Myocyte (in vitro differentiated cells): ENCODE data around the gene SLC28A3. TPM values are rescaled to one million over a fixed set of nuclear protein-coding genes. Genes with fewer than 3 reads are reported as not detected.

Experiments used
- DNase-seq: peaks from one replicate; pipeline ENCODE4 v3.0.0-alpha.2; 2012; ENCODE audit warnings: low read depth
- total RNA-seq: library from RNA; depleted of rRNA; stranded (reverse); fragments of >200 nt; gene quantifications from 2 replicates; pipeline ENCODE4 v1.2.3, GENCODE V29; 2014

The SLC28A3 gene
- total RNA-seq, 1 donor from 2014 or later = 0.08 TPM

DNA sequence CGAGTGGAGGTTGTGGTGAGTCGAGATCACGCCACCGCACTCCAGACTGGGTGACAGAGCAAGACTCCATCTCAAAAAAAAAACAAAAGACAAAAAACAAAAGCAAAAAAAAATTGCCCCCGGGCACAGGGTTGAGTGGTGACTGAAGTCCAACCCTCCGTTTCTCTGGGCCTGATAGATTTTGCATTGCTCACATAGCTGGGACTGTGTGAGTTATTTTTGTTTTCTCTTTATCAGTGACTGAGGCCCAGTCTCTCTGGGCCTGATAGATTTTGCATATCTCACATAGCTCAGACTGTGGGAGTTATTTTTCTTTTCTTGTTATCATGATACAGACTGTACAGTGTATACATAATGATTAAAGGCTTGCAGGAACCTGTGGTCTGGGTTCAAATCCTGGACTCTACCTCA, 2.6 kb upstream of the SLC28A3 start:
- DNase-seq = no peak

DNA sequence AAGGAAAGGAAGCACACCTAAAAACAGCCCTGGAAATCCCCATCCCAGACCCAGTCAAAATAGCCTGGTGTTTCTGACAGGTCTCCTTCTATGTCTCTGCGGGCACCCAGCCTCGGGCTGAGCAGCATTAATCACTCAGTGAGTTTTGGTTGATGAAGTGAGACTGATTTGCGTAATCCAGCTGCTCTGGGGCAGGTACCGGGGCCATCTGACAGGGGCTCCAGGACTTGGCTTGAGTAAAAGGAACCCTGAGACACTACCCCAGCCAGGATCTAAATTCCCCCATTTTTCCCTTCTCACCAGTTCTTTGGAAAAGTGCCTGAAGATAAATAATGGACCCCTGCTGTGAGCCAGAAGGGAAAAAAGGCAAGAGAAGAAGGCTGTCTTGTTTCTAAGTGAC, 596 bp downstream of the SLC28A3 start:
- DNase-seq = no peak

DNA sequence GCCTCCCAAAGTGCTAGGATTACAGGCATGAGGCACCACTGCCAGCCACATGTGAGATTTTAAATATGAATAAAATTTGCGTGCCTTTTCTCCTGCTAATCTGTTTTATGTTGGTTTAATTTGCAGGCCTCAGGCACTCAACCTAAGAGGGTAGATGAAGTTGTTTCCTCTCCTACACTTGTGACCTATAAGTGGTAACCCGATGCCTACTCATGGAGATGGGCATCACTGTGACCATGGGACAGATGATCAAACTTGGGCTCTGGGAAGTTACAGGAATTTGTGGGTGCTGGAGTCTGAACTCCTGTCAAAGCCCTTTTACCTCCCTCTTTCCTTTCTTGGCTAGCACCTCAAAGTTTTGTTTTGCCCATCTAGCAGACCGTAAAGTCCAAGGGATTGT, 1.1 kb downstream of the SLC28A3 start:
- no peak for DNase-seq

DNA sequence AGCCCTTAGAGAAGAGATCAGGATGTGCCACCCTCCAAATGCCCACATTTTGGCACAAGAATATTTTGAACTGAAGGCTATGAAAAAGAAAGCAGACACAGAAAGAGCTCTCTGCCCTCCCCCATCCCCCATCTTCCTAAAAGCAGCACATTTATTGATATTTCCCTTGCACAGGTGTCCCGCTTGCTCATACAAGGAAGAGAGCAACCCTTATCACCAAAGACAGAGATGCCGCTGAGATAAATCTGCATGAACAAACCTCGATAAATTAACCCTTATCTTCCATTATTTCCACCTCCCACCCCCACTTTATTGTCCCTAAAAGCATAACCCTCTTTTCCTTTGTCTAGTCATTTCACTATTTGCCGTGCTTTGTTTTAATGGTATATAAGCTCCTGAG, 1.8 kb downstream of the SLC28A3 start:
- no peak for DNase-seq

DNA sequence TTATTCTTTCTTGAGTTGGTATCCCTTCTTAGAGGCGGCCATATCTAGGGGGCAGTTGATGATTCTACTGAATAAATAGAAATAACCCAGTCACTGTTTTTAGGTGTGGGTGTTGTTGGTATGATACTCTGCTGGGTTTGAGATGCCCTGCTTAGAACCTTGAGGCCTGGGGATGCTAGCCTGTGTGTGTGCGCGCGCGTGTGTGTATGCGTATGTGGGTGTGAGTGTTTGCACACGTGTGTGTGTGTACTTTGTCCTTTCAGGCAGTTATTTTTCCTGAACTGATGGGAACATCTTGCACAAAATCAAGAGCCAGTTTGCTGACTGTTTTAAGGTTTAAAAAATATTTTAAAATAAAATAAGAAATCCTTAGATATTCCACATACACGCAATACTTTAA, 3.3 kb downstream of the SLC28A3 start:
- no peak for DNase-seq

DNA sequence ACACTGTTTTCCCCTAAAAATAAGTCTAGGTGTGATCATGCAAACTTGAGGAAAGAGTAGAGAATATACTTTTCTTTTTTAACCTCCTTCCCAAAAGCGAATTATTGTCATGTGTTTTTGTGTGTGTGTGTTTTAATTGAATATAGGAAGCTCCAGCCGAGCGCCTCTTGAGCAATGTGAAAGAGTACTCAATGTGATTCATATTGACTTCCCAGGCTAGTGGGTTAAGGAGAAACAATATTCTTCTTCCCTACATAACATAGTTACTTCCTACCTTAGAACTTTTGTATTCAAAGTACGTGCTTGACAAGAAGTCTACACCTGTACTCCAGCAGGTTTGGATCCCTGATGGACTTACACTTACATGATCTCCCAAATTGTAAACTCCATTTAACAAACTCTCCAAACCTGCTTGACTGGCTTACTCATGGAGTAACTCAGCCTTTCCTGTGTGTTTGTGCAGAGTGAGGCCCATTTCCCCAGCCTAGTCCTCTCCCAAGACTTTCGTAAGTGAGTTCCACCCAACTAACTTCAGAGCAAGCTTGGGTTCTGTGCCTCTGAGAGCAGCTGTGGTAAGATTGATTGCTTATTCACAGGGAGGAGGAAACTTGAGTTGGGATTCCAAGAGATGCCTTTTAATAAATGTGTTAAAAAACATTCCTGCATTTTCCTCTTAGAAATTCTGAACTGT, 9.3 kb downstream of the SLC28A3 start:
- DNase-seq = no peak

DNA sequence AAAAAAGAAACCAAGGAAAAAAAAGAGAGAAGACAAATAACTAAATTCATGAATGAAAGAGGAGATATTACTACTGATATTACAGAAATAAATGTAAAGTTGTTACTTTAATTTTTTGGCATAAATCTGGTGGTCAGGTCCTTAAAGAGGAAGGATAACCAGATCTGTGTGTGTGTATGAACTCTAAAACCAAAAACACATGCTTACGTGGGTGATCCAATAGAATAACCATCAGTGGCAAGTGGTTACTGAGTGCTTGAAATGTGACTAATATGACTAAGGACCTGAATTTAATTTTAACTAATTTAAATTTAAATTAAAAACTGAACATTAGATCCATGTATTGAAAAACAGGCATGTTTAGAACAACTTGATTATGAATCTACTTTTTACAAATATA, 10.3 kb downstream of the SLC28A3 start:
- no peak for DNase-seq

DNA sequence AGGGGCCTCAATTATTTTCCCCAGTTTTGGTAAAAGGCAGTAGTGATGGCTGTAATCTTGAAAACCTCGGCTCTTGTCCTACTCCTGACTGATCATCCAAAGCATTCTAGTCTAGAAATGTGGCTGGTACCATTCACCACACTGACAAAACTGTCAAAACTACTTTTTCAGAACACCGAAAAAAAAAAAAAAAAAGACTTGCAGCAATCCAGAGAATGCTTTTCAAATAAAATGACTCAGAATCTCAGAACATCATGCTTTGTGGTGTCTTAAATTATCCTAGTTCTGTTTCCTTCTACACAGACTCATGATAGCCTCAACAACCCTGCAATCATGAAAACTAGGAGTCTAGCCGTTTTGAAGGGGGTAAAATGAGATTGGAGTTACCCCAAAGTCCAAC, 13.4 kb downstream of the SLC28A3 start:
- DNase-seq = no peak

DNA sequence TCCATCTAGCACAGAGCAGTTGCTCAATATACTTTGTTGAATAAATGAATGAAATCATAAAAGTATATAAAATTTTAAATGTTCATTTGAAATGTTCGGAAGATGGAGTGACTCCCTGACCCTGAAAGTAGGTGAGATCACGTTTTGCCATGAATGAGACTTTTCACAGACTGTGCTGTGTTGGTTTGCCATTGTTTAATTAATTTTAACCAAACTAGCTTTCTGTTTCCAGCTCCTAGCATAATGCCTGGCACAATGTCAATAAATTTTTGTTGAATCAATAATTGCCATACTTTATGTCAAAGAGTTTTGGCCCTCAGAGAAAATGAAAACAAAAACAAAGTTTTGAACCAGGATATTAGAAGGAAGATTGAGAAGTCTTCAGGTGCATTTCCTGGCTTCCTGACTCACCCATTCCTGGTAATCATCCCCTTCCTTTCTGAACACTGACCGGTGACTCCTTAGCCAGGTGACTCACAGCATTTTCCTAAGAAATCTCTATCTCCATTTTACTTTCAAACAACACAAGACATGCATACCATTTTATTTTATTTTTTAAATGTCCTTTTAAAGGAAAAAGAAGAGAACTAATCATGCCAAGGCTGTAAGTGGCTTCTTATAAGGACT, 15.1 kb downstream of the SLC28A3 start:
- no peak for DNase-seq

DNA sequence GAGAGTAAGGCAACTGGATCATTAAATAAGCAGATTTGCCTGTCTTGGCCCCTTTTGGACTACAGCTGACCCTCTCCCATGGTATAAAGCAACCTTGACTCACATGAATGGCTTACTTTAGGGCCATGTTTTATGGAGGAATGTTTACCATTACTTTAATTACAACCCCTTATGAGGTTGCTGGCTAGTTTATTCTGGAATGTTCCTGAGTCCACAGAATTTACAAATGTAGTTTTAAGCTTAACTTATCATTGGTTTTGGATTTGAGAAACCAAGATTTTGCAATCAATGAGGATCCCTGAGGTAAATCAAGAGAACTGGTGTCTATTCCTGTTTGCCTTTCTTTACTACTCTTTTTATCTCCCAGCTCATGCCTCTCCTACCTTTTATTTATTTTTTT, 15.7 kb downstream of the SLC28A3 start:
- DNase-seq = no peak

DNA sequence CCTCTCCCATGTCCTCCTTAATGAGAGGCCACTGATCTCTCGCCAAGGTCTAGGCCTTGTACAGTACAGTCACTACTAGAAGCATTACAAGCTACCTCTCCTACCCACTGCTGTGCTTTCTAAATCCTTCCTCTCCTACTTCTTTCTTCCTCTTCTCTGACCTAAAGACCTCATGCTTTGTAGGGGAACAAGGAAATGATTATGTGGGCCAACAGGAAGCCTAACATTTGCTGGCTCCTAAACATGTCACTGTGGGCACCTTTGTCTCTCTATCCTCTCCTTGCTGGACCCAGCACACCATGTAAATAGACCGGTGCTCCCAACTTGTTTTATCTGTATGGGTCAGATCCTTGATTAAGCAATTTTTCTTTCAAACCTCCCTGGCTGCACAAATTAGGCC, 16.7 kb downstream of the SLC28A3 start:
- no peak for DNase-seq

DNA sequence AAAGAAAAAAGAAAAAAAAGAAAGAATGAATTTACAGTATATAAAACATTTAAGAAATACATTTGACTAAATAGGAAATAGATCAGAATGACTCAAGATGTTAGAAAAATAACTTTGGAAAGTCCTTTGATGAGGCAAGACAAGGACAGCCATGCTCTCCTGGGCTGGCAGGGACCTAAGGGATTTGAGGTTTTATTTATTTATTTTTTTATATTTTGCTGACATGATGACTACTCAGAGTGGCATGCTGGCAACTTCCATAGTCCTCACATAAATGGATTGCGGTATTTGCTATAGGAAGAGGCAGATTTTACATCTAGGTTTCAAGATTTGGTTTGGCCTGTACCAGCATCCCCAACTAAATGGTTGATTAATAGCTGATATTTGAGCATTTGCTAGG, 17.7 kb downstream of the SLC28A3 start:
- no peak for DNase-seq

DNA sequence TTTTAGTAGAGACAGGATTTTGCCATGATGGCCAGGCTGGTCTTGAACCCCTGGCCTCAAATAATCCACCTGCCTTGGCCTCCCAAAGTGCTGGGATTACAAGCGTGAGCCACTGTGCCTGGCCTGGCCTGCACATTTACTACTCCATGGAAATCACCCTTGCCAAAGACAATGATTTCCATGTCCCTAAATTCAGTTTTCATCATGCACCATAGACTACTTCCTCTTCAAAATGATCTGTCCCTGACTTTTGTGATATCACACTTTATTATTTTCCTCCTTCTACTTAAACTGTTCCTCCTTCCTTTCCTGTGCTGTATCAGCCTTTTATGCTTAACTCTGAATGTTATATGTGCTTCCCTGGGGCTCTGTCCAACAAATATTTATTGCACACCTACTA, 20.3 kb downstream of the SLC28A3 start:
- no peak for DNase-seq

DNA sequence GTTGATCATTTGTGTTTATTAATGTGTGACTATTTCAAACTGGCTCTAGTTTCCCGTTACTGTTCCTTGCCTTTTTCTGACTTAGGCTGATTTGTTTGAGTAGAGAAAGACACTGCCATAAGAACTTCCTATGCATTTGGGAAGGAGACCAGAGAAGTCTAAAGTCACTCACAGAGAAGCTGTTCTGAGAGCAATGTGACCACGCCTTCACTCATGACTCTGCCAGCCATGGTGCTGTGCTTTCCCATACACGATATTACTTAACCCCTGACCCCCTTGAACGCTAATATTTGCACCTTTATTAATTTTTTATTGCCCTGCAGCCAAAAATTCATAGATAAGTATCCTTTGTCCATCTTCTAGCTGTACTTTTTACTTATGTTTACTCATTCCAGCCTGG, 20.9 kb downstream of the SLC28A3 start:
- DNase-seq = no peak

DNA sequence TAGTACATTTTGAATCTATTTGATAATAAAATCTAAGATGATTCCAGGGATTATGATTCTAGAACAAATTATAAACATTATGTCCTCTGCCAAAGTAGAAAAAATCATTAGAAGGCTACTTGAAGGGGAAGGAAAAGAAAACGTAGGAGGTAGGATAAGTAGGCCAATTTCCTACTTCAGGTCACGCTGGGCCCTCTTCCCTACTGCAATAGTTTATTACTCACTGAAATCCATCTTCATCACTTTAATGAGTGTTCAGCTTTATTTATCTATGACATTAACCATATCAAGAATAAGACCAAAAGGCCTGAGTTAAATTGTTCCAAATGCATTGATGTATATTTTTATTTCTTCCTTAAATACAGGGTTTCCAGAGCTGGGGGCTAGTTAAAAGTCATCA, 21.6 kb downstream of the SLC28A3 start:
- no peak for DNase-seq

DNA sequence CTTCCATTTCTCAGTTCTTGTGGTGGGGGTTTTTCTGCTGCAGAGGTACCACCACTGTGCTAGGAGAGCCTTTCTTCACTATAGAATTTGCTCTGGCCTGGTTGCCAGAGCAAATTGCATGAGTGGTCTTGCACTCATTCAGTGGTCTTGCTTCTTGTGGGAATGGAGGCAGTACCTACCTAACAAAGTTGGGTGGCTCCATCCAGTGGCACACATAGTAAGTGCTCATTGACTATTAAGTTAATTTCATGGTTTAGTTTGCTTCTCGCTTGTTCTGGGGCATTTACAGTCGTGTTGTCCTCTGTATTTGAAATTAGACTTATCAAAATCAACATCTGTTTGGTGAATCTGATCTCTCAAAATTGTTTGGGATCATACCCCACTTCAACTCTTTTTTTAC, 23.0 kb downstream of the SLC28A3 start:
- no peak for DNase-seq

DNA sequence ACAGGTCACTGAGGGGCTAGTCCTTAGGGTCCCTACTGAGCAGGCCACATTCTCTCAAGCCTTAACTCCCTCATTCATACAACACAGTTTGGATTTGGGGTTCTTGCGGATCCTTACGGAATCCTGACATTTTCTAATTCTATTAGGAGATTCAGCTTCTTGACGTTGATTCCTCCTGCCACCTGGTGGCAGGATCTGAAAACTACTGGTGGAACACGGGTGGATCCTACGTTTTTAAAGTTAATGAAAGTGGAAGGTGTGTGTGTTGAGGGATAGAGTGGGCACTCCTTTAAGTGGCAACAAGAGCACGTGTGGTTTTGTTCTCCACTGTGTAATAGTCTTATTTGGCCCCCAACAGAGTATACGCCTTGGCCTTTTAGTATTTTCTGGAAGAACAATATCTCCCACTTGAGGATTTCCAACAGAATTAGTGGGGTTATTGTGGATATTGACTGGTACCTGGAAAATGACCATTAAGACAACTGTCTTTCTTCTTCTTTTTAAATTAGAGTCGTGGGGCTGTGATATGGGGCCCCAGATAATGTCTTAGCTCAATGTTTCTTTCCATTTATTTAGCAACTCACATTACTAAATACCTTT, 25.2 kb downstream of the SLC28A3 start:
- peak; percentile 66 for DNase-seq

DNA sequence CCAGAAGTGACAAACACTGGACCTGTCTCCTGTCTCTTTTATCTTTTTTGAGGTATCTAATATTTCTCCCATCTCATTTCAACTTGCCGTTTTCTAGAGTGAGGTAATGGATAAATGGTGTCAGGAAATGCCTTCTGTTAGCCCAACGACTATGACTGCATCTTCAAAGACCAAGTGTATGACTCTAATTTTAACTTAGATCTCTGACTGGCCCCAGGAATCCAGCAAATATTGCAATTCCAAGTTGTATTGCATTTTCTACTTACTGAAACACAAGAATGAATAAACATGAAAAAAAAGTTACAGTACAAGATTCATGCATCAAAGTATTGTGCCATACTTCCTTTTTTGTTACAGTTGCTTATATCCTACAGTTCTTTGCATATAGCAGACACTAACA, 26.3 kb downstream of the SLC28A3 start:
- DNase-seq = no peak

DNA sequence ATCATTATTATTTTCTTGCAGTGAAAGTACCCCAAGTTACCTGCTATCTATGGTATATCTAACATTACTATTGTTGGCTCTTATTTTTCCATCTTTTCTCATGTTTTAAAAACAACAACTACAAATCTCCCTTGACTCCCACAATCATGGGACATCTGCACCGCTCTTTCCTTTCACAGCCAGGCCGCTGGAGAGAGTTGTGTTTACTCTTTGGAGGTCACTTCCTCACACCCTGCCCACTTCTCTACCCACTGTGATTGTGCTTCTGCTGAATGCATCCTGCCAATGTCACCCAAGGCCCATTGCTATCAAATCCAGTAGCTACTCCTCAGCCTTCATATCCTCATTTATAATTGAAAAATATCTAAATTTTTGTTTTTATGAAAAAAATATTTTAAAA, 29.7 kb downstream of the SLC28A3 start:
- DNase-seq = no peak

DNA sequence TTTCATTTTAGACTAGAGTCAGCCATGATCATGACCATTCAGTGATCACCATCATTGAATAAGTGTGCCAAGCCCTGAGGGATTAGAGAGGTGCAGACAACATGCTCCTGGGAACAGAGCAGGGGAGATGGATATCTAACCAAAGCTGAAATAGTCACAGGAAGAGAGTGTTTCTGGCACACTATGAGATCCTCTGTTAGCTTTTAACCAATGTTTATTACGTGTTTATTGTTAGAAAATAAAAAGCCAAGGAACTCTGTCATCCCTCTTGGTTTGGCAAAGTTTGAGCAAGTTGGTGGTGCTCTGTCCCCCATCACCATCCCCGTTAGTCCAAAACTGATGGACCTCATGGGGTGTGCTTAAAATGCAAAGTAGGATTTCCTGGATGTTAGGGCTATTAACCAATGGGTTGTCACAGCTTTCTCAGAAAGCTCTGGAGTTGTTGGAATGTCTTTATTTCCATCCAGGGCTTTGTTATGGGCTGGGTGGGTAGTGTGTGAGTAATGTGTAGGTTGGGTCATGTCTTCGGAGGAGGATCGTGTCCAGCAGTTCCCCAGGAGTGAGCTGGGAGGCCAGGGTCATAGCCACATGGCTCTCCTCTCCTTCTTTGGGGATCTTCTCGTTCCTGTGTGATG, 34.9 kb downstream of the SLC28A3 start:
- DNase-seq = no peak

DNA sequence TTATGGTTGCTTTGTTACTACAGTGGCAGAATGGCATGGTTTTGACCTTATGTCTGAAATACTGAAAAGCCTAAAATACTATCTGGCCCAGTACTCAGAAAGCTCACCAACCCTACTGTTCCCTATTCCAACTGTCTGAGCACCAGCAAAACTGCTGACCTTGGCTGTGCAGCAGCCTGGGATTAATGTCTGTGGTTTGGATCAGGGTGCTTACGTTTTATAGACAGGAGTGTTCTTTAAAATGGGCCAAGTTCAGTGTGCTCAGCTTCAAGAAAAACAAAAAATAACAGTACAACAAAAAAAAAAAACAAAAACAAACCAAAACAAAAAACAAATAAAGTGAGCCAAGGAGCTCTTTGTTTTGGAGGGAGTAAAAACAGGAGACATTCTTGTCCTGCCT, 36.4 kb downstream of the SLC28A3 start:
- peak; percentile 7 for DNase-seq

DNA sequence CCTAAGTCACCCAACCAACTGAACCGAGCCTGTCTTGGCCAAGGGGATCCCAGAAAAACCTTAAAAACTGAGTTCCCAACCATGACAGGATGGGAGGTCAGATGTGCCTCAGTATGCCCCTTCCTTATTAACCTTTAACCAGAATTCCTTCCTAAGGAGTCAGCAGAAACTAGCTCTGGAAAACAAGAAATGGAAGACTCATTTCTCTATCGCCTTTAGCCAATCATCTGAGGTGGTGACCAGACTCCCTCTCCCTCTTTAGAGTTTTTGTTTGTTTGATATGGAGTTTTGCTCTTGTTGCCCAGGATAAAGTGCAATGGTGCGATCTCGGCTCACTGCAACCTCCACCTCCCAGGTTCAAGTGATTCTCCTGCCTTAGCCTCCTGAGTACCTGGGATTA, 37.5 kb downstream of the SLC28A3 start:
- no peak for DNase-seq

DNA sequence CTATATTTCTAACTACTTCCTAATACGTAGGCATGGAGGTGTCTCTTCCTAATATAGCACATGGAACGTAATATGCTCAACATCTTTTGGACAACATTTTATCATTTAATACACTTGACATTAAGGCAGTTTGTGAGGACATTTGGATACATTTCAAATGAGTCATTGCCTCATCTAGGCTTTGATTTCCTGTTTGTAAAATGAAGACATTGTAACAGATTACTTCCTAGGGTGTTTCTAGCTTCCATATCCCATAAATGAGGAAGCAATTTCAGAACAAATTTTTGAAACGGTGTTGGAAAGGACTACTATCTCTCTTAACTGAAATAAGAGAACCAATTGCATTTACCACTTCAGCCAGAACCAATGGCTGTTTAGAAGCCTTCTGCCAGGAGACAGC, 38.7 kb downstream of the SLC28A3 start:
- peak; percentile 13 for DNase-seq
